Neural progenitor cell (in vitro differentiated cells): ENCODE results near the gene DNAI2.

Experiments used
- CTCF ChIP-seq: fragments of 200-600 bp; sonication (generic); IDR thresholded peaks from 2 replicates; pipeline ENCODE4 v1.5.1; 2017; ENCODE audit warnings: antibody characterized with exemption, mild to moderate bottlenecking
- EZH2phosphoT487 ChIP-seq: fragments of 200-600 bp; sonication (generic); IDR thresholded peaks from 2 replicates; pipeline ENCODE4 v1.6.1; 2017; ENCODE audit warnings: antibody characterized with exemption

GRCh38 chr17:74328487-74328886, 54.5 kb downstream of the DNAI2 start:
- TF ChIP-seq CTCF (no peak), EZH2phosphoT487 (no peak)
